ENCODE results near the gene LPIN1.
A peak's percentile ranks its signal among the peaks of the same experiment; 100 is the strongest.
"Not testable (repeated sequence)": the region's sequence is repeated elsewhere in the genome, so short reads cannot be mapped to it uniquely, and the experiment has no call there.

LPIN1 gene

GRCh38 chr2:11743846-11744553, 2.4 kb upstream of the LPIN1 start:
- peak; percentile 91 for DNase-seq (ENCODE audit: low spot score)

- no peak for DNase-seq (ENCODE audit: low spot score)
These were observed 1.6 kb upstream of the LPIN1 start for GRCh38 chr2:11744631-11745394.

GRCh38 chr2:11745613-11746375, 638 bp upstream of the LPIN1 start:
- DNase-seq (ENCODE audit: low spot score) = peak; percentile 54

- no peak for DNase-seq (ENCODE audit: low spot score)
These were observed 501 bp downstream of the LPIN1 start for GRCh38 chr2:11746807-11747459.

GRCh38 chr2:11748018-11748860, 1.8 kb downstream of the LPIN1 start:
- no peak for DNase-seq (ENCODE audit: low spot score)

- DNase-seq (ENCODE audit: low spot score) = no peak
These were observed 2.6 kb downstream of the LPIN1 start for GRCh38 chr2:11748861-11749645.

GRCh38 chr2:11749646-11750349, 3.4 kb downstream of the LPIN1 start:
- no peak for DNase-seq (ENCODE audit: low spot score)

GRCh38 chr2:11750422-11750821, 4.0 kb downstream of the LPIN1 start:
- DNase-seq (ENCODE audit: low spot score) = no peak

- DNase-seq (ENCODE audit: low spot score) = no peak
These were observed 4.5 kb downstream of the LPIN1 start for GRCh38 chr2:11750917-11751316.

- DNase-seq (ENCODE audit: low spot score) = no peak
These were observed 6.5 kb downstream of the LPIN1 start for GRCh38 chr2:11752906-11753305.

GRCh38 chr2:11753452-11753885, 7.0 kb downstream of the LPIN1 start:
- DNase-seq (ENCODE audit: low spot score) = no peak

GRCh38 chr2:11753886-11754699, 7.7 kb downstream of the LPIN1 start:
- DNase-seq (ENCODE audit: low spot score) = no peak

GRCh38 chr2:11754700-11755015, 8.2 kb downstream of the LPIN1 start:
- no peak for DNase-seq (ENCODE audit: low spot score)

- no peak for DNase-seq (ENCODE audit: low spot score)
These were observed 10.7 kb downstream of the LPIN1 start for GRCh38 chr2:11757101-11757500.

GRCh38 chr2:11758187-11758586, 11.8 kb downstream of the LPIN1 start:
- DNase-seq (ENCODE audit: low spot score) = no peak

- DNase-seq (ENCODE audit: low spot score) = no peak
These were observed 12.2 kb downstream of the LPIN1 start for GRCh38 chr2:11758647-11759046.

GRCh38 chr2:11759182-11759975, 12.9 kb downstream of the LPIN1 start:
- DNase-seq (ENCODE audit: low spot score) = not testable (repeated sequence)

- DNase-seq (ENCODE audit: low spot score) = no peak
These were observed 14.8 kb downstream of the LPIN1 start for GRCh38 chr2:11761259-11761658.
